B cell (primary cell): ENCODE data around the gene APIP. TPM values are rescaled to one million over a fixed set of nuclear protein-coding genes. Genes with fewer than 3 reads are reported as not detected.

Experiments used
- ATAC-seq: fragments of 200-7000 bp; cut with Tn5 transposase; one replicate; pipeline ENCODE4 v1.10.0; 2021; ENCODE audit warnings: low read depth, mild to moderate bottlenecking, moderate number of reproducible peaks, moderate library complexity
- CTCF ChIA-PET: fragments of 350-600 bp; sonication (Branson Sonifier 250); formaldehyde crosslinking; loops from one replicate; lab custom pipeline; 2021; ENCODE audit warnings: antibody characterized with exemption, inconsistent platforms; lab: Charles Lee
- POLR2A ChIA-PET: fragments of 350-600 bp; sonication (Branson Sonifier 250); formaldehyde crosslinking; loops from one replicate; lab custom pipeline; 2021; ENCODE audit warnings: antibody characterized with exemption; lab: Charles Lee
- DNase-seq: peaks from one replicate; pipeline ENCODE4 v3.0.0; 2013
- H2AFZ ChIP-seq: 2 replicates; pipeline ENCODE4 v1.6.1; 2012; ENCODE audit warnings: mild to moderate bottlenecking, low read depth, low read length; ENCODE audit not compliant: insufficient read depth, poor library complexity, severe bottlenecking
- H3K27ac ChIP-seq, 2 donors: 1 replicate in 1 of 2; 2 replicates in 1 of 2; pipeline ENCODE4 v1.5.1; 2012 to 2013; ENCODE audit warnings: low read length in 2 of 2, mild to moderate bottlenecking in 2 of 2, moderate library complexity in 1 of 2
- H3K27me3 ChIP-seq, 4 experiments: fragments of 200-600 bp in 1 of 4; sonication (generic) in 1 of 4; replicated peaks in 1 of 4; 1 replicate in 2 of 4; 2 replicates in 2 of 4; pipeline versions ENCODE4 v1.6.1 to v1.7.0; 2013 to 2016; ENCODE audit warnings: low read length in 3 of 4, mild to moderate bottlenecking in 2 of 4, mixed read lengths in 1 of 4, moderate library complexity in 1 of 4; ENCODE audit not compliant: insufficient read depth in 4 of 4, control insufficient read depth in 3 of 4; ENCODE audit errors: control extremely low read depth in 1 of 4
- H3K36me3 ChIP-seq, 2 experiments: replicated peaks in 1 of 2; 1 replicate in 1 of 2; 2 replicates in 1 of 2; pipeline versions ENCODE4 v1.6.1 to v1.7.1; 2013; ENCODE audit warnings: low read length in 1 of 2; ENCODE audit not compliant: insufficient read depth in 2 of 2, control insufficient read depth in 1 of 2; ENCODE audit errors: control extremely low read depth in 1 of 2, extremely low read depth in 1 of 2
- H3K4me1 ChIP-seq, 2 donors: fragments of 200-600 bp in 1 of 2; sonication (generic) in 1 of 2; 1 replicate in 1 of 2; 2 replicates in 1 of 2; pipeline versions ENCODE4 v1.5.1 to v1.6.1; 2013 to 2017; ENCODE audit warnings: low read length in 2 of 2; ENCODE audit not compliant: control insufficient read depth in 2 of 2, insufficient read depth in 2 of 2
- H3K4me2 ChIP-seq: replicated peaks from 2 replicates; pipeline ENCODE3; 2012; ENCODE audit warnings: mild to moderate bottlenecking, low read depth, low read length; ENCODE audit not compliant: poor library complexity, severe bottlenecking
- H3K4me3 ChIP-seq, 5 experiments: fragments of 200-600 bp in 1 of 5; sonication (generic) in 1 of 5; 1 replicate in 3 of 5; 2 replicates in 2 of 5; pipeline versions ENCODE4 v1.5.1 to v1.7.0; 2011 to 2016; ENCODE audit warnings: low read length in 4 of 5, mild to moderate bottlenecking in 4 of 5, low read depth in 2 of 5, control low read depth in 1 of 5, moderate library complexity in 1 of 5; ENCODE audit not compliant: insufficient read depth in 1 of 5; ENCODE audit errors: control extremely low read depth in 1 of 5, extremely low read depth in 1 of 5
- H3K79me2 ChIP-seq: fragments of 200-600 bp; sonication (generic); one replicate; pipeline ENCODE4 v1.6.0; 2016; ENCODE audit warnings: low read length; ENCODE audit not compliant: control insufficient read depth, insufficient read depth
- H3K9ac ChIP-seq: fragments of 200-600 bp; sonication (generic); 2 replicates; pipeline ENCODE4 v1.6.1; 2017; ENCODE audit warnings: mild to moderate bottlenecking, low read length, moderate library complexity
- H3K9me3 ChIP-seq, 3 donors: one replicate each; pipeline versions ENCODE4 v1.6.1 to v1.7.1; 2013; ENCODE audit warnings: low read length in 2 of 3; ENCODE audit not compliant: control insufficient read depth in 2 of 3, insufficient read depth in 1 of 3; ENCODE audit errors: control extremely low read depth in 1 of 3
- H4K20me1 ChIP-seq: 2 replicates; pipeline ENCODE4 v1.6.0; 2012; ENCODE audit warnings: mild to moderate bottlenecking, low read length; ENCODE audit not compliant: insufficient read depth, control insufficient read depth, poor library complexity, severe bottlenecking
- H3K27ac Mint-ChIP-seq: one replicate; pipeline ENCODE4 v1.8.0; 2021; ENCODE audit warnings: mixed read lengths
- H3K27me3 Mint-ChIP-seq: one replicate; pipeline ENCODE4 v1.8.0; 2021; ENCODE audit warnings: mixed read lengths
- H3K4me1 Mint-ChIP-seq: one replicate; pipeline ENCODE4 v1.8.0; 2021; ENCODE audit warnings: mixed read lengths
- H3K4me3 Mint-ChIP-seq: one replicate; pipeline ENCODE4 v1.8.0; 2021; ENCODE audit warnings: mixed read lengths
- H3K9me3 Mint-ChIP-seq: one replicate; pipeline ENCODE4 v1.8.0; 2022; ENCODE audit warnings: mixed read lengths; ENCODE audit not compliant: insufficient read depth
- EZH2 ChIP-seq: IDR thresholded peaks from 2 replicates; pipeline ENCODE4 v1.6.1; 2012; ENCODE audit warnings: borderline replicate concordance, low read depth, mild to moderate bottlenecking, moderate library complexity, low read length; ENCODE audit not compliant: insufficient read depth, poor library complexity, severe bottlenecking
- WGBS: methylation state at CpG from one replicate; pipeline ENCODE4 v1.1.5; 2013; ENCODE audit warnings: missing lambda C conversion rate; ENCODE audit not compliant: insufficient coverage; 5-methylcytosine and 5-hydroxymethylcytosine counted together
- intact Hi-C: fragments of 100-400 bp; cut with micrococcal nuclease; formaldehyde crosslinking; loops from one replicate; pipeline ENCODE4 v1.10.0; 2022
- polyA plus RNA-seq: library from polyadenylated mRNA; depleted of rRNA; stranded (reverse); fragments of >200 nt; gene quantifications from 2 replicates; pipeline ENCODE4 v1.2.3, GENCODE V29; 2012
- total RNA-seq, 2 donors: library from RNA; stranded (reverse); fragments of 120-200 nt in 1 of 2; gene quantifications; 1 replicate in 1 of 2; 2 replicates in 1 of 2; pipeline versions ENCODE4 v1.2.3 to v1.2.4, GENCODE V29; 2013 to 2022
- TF ChIP-seq, protein P1 (sequence below): fragments of 200-600 bp; IDR thresholded peaks from one replicate; pipeline ENCODE4 v1.8.0; 2022; ENCODE audit warnings: antibody characterized with exemption, mild to moderate bottlenecking

Gene APIP
- total and polyA plus RNA-seq, 2 donors (not counting 1 experiment from before 2014, with no cell fraction given) = 6.1 to 19.4 TPM

DNA sequence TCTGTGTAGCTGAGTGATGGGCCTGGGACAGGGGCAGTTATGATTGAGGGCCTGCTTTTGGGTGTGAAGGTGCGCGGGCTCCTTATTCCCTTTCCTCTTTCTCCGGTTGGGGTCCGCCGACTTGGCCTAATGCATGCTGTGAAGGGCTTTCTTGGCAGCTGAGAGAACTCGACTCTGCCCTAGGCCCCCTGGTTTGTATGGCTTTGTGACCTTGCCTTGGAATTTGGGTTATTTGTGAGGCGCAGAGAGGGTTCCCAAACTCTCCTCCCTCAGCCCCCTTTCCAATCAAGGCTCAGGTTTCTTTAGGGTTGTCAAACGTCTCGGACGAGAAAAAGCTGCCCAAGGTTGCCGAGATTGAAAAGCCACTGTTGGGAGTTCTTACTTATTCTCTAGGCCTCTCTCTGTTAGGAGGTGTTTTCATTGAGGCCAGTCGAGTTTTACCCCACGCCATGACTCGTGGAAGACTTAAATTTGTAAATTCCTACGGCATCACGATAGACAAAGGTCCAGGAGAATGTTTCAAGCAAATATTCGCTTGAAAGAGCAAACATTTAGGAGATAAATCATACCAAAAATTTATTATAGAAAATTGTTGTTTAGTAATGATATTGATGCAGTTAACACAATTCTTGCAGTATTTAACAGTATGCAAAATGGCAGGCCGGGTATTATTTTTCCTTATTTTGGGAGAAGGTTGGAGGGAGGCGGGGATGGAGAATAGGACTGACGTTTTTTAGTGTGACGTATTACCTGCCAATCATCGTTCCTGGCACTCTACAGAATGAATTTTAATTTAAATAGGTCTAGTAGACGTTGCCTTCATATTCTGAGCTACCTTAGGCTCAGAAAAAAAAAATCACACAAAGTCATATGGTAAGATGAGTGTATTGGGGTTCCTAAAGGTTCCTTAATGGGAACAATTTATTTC is 928 bp upstream of the APIP start:
- Histone ChIP-seq H3K27ac (peak overlapping the region; percentile 84 to 85), H4K20me1 (no peaks in the 10 kb centered on the region), H3K79me2 (peaks cover 49% of the 10 kb centered on the region), H3K9ac (peak overlapping the region; percentile 94), H2AFZ (peak overlapping the region; percentile 95), H3K4me2 (peak overlapping the region; percentile 79), H3K9me3 (no peaks in the 10 kb centered on the region), H3K4me3 (peak overlapping the region; percentile 64 to 95 (median 85)), H3K27me3 (no peaks in the 10 kb centered on the region), H3K36me3 (no peaks in the 10 kb centered on the region), H3K4me1 (peaks cover 10 to 18% of the 10 kb centered on the region in 2 donors)
- Mint-ChIP-seq H3K9me3 (no peaks in the 10 kb centered on the region), H3K27ac (peak overlapping the region; percentile 97), H3K4me1 (peaks cover 33% of the 10 kb centered on the region), H3K27me3 (no peaks in the 10 kb centered on the region), H3K4me3 (peak overlapping the region; percentile 99)
- ATAC-seq = no peak
- CTCF ChIA-PET = interaction anchor here (0.6 to 4.0 kb wide), 5 partner anchors 8 to 476 kb away, joined by 4 to 19 read pairs (median 4); partner anchors contain the start of gene EHF
- intact Hi-C loops = loop anchor here (1.0 to 10.0 kb wide), 9 partner anchors 225 to 1880 kb away; partner anchors contain the start of genes CAPRIN1, CAT, NAT10 and TCP11L1
- WGBS = 13% methylated on average over 10 of the region's 23 CpGs
- POLR2A ChIA-PET = interaction anchor here (0.6 to 1.4 kb wide), 3 partner anchors 246 to 812 kb away, joined by 3 to 4 read pairs (median 3); partner anchors contain the start of gene NAT10
- DNase-seq = no peak
- TF ChIP-seq, protein P1, sequence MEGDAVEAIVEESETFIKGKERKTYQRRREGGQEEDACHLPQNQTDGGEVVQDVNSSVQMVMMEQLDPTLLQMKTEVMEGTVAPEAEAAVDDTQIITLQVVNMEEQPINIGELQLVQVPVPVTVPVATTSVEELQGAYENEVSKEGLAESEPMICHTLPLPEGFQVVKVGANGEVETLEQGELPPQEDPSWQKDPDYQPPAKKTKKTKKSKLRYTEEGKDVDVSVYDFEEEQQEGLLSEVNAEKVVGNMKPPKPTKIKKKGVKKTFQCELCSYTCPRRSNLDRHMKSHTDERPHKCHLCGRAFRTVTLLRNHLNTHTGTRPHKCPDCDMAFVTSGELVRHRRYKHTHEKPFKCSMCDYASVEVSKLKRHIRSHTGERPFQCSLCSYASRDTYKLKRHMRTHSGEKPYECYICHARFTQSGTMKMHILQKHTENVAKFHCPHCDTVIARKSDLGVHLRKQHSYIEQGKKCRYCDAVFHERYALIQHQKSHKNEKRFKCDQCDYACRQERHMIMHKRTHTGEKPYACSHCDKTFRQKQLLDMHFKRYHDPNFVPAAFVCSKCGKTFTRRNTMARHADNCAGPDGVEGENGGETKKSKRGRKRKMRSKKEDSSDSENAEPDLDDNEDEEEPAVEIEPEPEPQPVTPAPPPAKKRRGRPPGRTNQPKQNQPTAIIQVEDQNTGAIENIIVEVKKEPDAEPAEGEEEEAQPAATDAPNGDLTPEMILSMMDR = no peak
- no peak for TF ChIP-seq EZH2
